ENCODE data around the gene ITGA7.

DNA sequence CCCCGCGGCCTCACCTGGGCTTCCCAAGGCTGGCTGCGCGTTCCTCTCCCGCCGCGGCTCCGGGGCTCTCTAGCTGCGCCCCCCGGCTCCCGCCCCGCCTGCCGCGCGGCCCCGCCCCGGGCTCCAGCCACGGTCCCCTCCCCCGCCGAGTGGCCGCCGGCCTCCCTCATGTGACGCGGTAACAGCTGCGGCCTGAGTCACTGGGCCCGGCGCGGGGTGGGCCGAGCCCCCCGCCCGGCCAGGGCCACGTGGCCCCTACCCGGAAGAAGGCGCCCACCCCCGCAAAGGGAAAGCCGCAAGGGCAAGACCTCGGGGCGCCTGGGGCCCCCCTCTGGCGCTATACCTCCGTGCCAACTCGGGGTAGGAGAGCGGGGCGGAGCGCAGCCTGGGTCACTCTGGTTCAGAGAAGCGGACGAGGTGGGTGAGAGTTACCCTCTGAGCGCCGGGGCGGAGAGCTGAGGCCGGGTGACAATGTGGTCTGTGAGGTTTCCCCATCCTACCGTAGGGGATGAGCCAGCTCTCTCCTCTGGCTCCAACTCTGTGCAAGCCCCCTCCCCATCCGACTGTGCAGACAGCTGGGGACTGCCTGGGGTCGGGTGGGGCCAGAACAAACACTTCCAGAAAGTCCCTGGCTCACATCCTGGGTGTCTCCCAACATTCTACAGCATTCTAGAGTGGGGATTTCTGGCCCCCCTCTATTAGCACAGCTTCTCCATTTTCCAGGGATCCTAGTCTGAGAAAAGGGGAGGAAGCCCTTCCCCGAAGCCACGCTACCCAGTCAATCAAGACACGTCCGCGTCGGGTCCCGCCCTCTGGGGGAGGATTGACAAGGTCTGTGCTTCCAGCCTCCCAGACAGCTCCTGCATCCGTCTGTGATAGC lies 21.5 kb upstream of the ITGA7 start, which contains the start of gene CD63:
- TF ChIP-seq CTCF (IDR thresholded peaks at IDR 0.05), result no peak
- TF ChIP-seq POLR2A (IDR thresholded peaks at IDR 0.05), result peak; percentile 68 to 85 (median 79)
